ENCODE data around the gene WSCD2.

DNA sequence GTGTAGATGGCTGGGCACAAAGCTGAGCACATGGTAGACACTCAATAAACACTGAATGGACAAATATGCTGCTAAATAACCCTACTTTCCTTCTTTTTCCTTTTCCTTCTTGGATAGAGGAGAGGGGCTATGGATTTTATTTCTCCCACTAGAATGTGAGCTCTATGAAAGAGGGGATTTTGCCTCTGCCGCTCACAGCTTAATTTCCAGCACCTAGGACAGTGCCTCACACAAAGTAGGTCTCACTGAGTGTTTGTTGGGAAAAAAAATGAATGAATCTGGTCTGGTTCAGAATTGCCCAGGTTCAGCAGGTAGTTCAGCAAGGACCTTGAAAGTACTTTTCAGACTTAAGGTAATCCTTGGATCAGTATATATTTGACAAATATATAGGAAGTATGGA lies 65.5 kb downstream of the WSCD2 start:
- TF ChIP-seq, protein P1, sequence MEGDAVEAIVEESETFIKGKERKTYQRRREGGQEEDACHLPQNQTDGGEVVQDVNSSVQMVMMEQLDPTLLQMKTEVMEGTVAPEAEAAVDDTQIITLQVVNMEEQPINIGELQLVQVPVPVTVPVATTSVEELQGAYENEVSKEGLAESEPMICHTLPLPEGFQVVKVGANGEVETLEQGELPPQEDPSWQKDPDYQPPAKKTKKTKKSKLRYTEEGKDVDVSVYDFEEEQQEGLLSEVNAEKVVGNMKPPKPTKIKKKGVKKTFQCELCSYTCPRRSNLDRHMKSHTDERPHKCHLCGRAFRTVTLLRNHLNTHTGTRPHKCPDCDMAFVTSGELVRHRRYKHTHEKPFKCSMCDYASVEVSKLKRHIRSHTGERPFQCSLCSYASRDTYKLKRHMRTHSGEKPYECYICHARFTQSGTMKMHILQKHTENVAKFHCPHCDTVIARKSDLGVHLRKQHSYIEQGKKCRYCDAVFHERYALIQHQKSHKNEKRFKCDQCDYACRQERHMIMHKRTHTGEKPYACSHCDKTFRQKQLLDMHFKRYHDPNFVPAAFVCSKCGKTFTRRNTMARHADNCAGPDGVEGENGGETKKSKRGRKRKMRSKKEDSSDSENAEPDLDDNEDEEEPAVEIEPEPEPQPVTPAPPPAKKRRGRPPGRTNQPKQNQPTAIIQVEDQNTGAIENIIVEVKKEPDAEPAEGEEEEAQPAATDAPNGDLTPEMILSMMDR (IDR thresholded peaks at IDR 0.05), result no peak
- TF ChIP-seq POLR2AphosphoS5 (IDR thresholded peaks at IDR 0.05) (no peak), POLR2A (IDR thresholded peaks at IDR 0.05) (no peak)

Measured in prostate gland (tissue), 2 donors.